Endothelial cell of umbilical vein (primary cell): ENCODE data around the gene VIM. TPM values are rescaled to one million over a fixed set of nuclear protein-coding genes. Genes with fewer than 3 reads are reported as not detected.

Experiments
- BruUV-seq: library from RNA; stranded (reverse); fragments of 400-500 nt; replicated peaks from 2 replicates; lab custom pipeline; 2021; lab: Mats Ljungman, UMichigan
- CTCF ChIA-PET: fragments of 300-600, 350-600 bp; sonication (Branson Sonifier 250); formaldehyde crosslinking; loops from one replicate; lab custom pipeline; 2021; ENCODE audit warnings: antibody characterized with exemption, inconsistent platforms; lab: Charles Lee
- POLR2A ChIA-PET: fragments of 300-600, 350-600 bp; sonication (Branson Sonifier 250); formaldehyde crosslinking; loops from one replicate; lab custom pipeline; 2021; ENCODE audit warnings: antibody characterized with exemption, inconsistent platforms; lab: Charles Lee
- DNase-seq: peaks from one replicate; pipeline ENCODE4 v3.0.0-alpha.2; 2011; ENCODE audit warnings: low read depth, low spot score
- FAIRE-seq: peaks from 2 replicates; lab custom pipeline; 2011; peaks lifted over from hg19 to GRCh38; lab: Jason Lieb, UNC
- H2AFZ ChIP-seq: 2 replicates; pipeline ENCODE4 v1.6.0; 2012; ENCODE audit warnings: low read depth, low read length, control low read depth, inconsistent platforms
- H3K27ac ChIP-seq: 2 replicates; pipeline ENCODE4 v1.5.1; 2011; ENCODE audit warnings: low read depth, mild to moderate bottlenecking, control low read depth, low read length, moderate library complexity; ENCODE audit not compliant: insufficient read depth
- H3K27me3 ChIP-seq, 2 experiments: 2 replicates each; pipeline versions ENCODE4 v1.6.0 to v1.6.1; 2011; ENCODE audit warnings: low read length in 2 of 2, mixed read lengths in 1 of 2; ENCODE audit not compliant: control insufficient read depth in 2 of 2, insufficient read depth in 2 of 2
- H3K36me3 ChIP-seq, 2 experiments: 2 replicates in 1 of 2; 3 replicates in 1 of 2; pipeline ENCODE4 v1.5.1; 2011; ENCODE audit warnings: low read length in 2 of 2, mild to moderate bottlenecking in 1 of 2, moderate library complexity in 1 of 2; ENCODE audit not compliant: control insufficient read depth in 2 of 2, insufficient read depth in 2 of 2; ENCODE audit errors: extremely low read depth in 1 of 2
- H3K4me1 ChIP-seq: 3 replicates; pipeline ENCODE4 v1.5.1; 2011; ENCODE audit warnings: mild to moderate bottlenecking, low read length; ENCODE audit not compliant: control insufficient read depth, insufficient read depth; ENCODE audit errors: extremely low read depth
- H3K4me2 ChIP-seq: 2 replicates; pipeline ENCODE4 v1.6.1; 2011; ENCODE audit warnings: low read length, control low read depth, mixed read lengths; ENCODE audit not compliant: insufficient read depth
- H3K4me3 ChIP-seq, 3 experiments: fragments of 200-600 bp in 1 of 3; sonication (generic), shearing (Covaris generic) in 1 of 3; replicated peaks in 1 of 3; 2 replicates each; pipeline ENCODE4 v1.5.1; 2011 to 2016; ENCODE audit warnings: control low read depth in 3 of 3, low read length in 3 of 3, mild to moderate bottlenecking in 2 of 3, inconsistent platforms in 1 of 3, low read depth in 1 of 3, moderate library complexity in 1 of 3; ENCODE audit not compliant: insufficient read depth in 1 of 3
- H3K79me2 ChIP-seq: 2 replicates; pipeline ENCODE4 v1.6.0; 2012; ENCODE audit warnings: low read length, inconsistent platforms; ENCODE audit not compliant: control insufficient read depth, insufficient read depth
- H3K9ac ChIP-seq: replicated peaks from 2 replicates; pipeline ENCODE3; 2011; ENCODE audit warnings: low read length, control low read depth; ENCODE audit not compliant: insufficient read depth; ENCODE audit errors: extremely low read depth
- H3K9me1 ChIP-seq: replicated peaks from 3 replicates; pipeline ENCODE4 v1.6.0; 2011; ENCODE audit warnings: mild to moderate bottlenecking, low read length; ENCODE audit not compliant: control insufficient read depth, insufficient read depth; ENCODE audit errors: extremely low read depth
- H3K9me3 ChIP-seq: replicated peaks from 2 replicates; pipeline ENCODE4 v1.5.1; 2012; ENCODE audit warnings: low read length, inconsistent platforms; ENCODE audit not compliant: control insufficient read depth, insufficient read depth
- H4K20me1 ChIP-seq: replicated peaks from 2 replicates; pipeline ENCODE3; 2011; ENCODE audit warnings: mild to moderate bottlenecking, low read length; ENCODE audit not compliant: control insufficient read depth, insufficient read depth; ENCODE audit errors: extremely low read depth
- CTCF ChIP-seq, 2 donors: IDR thresholded peaks; 1 replicate in 1 of 2; 2 replicates in 1 of 2; pipeline ENCODE4 v1.5.1; 2011; ENCODE audit warnings: low read length in 2 of 2, mild to moderate bottlenecking in 2 of 2, moderate library complexity in 2 of 2, control low read depth in 1 of 2, inconsistent platforms in 1 of 2, low read depth in 1 of 2; ENCODE audit not compliant: insufficient read depth in 1 of 2; ENCODE audit errors: extremely low read depth in 1 of 2
- EZH2 ChIP-seq: IDR thresholded peaks from 2 replicates; pipeline ENCODE4 v1.6.1; 2012; ENCODE audit warnings: borderline replicate concordance, low read depth, mild to moderate bottlenecking, moderate library complexity, low read length, inconsistent platforms; ENCODE audit not compliant: severe bottlenecking
- FOS ChIP-seq: IDR thresholded peaks from 2 replicates; pipeline ENCODE4 v1.6.1; 2011; ENCODE audit warnings: mild to moderate bottlenecking, low read length, moderate library complexity, borderline replicate concordance; ENCODE audit not compliant: insufficient read depth
- JUN ChIP-seq: IDR thresholded peaks from 2 replicates; pipeline ENCODE4 v1.6.1; 2011; ENCODE audit warnings: borderline replicate concordance, low read depth; ENCODE audit not compliant: insufficient read length, insufficient read depth
- POLR2AphosphoS5 ChIP-seq: IDR thresholded peaks from 2 replicates; pipeline ENCODE4 v1.6.1; 2012; ENCODE audit warnings: low read depth, mild to moderate bottlenecking, control low read depth, low read length, moderate library complexity; ENCODE audit not compliant: insufficient read depth
- dilution Hi-C: fragments of 300-500 bp; cut with MboI; formaldehyde crosslinking; loops from one replicate; pipeline ENCODE4 v1.15.0; 2019; ENCODE audit warnings: low sequenced_read_pairs; ENCODE audit not compliant: extremely low pct_ligation_motif_present
- intact Hi-C: fragments of 100-400 bp; cut with micrococcal nuclease; formaldehyde crosslinking; loops from one replicate; pipeline ENCODE4 v1.10.0; 2022
- polyA plus RNA-seq, 4 experiments: library from polyadenylated mRNA; depleted of rRNA in 3 of 4; stranded (reverse) in 3 of 4; unstranded in 1 of 4; fragments of >200 nt; gene quantifications; 2 replicates each; pipeline versions ENCODE4 v1.2.1 to v1.2.3, GENCODE V29; 2011 to 2012; ENCODE audit warnings: missing spikeins in 1 of 4
- total RNA-seq: library from RNA; stranded (reverse); gene quantifications from 2 replicates; pipeline ENCODE4 v1.2.3, GENCODE V29; 2021

The VIM gene
- total and polyA plus RNA-seq, 2 donors (not counting 3 experiments of a cell fraction or from before 2014, with no cell fraction given) = 5,699 to 5,781 TPM

GRCh38 chr10:17248964-17249363 lies 20.9 kb downstream of the VIM start:
- DNase-seq (no peak), FAIRE-seq (no peak)
- POLR2A ChIA-PET = no interaction called here
- Histone ChIP-seq H4K20me1 (no peaks in the 10 kb centered on the region), H3K27ac (no peak overlapping the region), H3K9me3 (no peaks in the 10 kb centered on the region), H3K79me2 (no peaks in the 10 kb centered on the region), H3K27me3 (no peaks in the 10 kb centered on the region), H3K4me3 (no peak overlapping the region), H3K9me1 (no peaks in the 10 kb centered on the region), H3K4me1 (no peaks in the 10 kb centered on the region), H3K9ac (no peak overlapping the region), H3K4me2 (no peak overlapping the region), H2AFZ (no peak overlapping the region), H3K36me3 (no peaks in the 10 kb centered on the region)
- dilution Hi-C loops (no loop called here), intact Hi-C loops (loop anchor here (2.0 kb wide), 1 partner anchor 358 kb away; no protein-coding TSS in a partner anchor)
- no TSS peak for BruUV-seq
- CTCF ChIA-PET = no interaction called here
- no peak for TF ChIP-seq JUN

DNA sequence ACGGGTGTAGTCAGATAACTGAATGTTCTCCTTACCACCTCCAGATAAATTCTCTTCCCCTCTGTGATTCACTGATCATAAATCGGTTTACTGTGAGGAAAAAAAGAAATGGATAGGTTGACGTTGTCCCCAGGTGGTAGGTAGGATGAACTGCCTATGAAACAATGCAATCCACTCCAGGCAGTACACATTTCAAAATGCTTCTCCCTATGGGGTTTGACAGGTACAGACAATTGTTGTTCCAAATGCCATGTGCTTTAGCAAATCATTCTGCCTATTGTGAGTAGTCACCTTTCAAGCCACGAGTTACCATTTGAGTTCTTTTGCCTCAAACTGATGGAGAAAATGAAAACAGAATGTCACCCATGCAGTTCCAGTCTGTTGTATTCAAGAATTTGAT lies 21.8 kb downstream of the VIM start:
- no TSS peak for BruUV-seq
- DNase-seq (peak; percentile 50), FAIRE-seq (peak; percentile 64)
- ChIA-PET CTCF (interaction anchor here (1.0 kb wide), 1 partner anchor 9 kb away, joined by 3 read pairs; no protein-coding TSS in a partner anchor), POLR2A (no interaction called here)
- H3K4me3 ChIP-seq = no peak overlapping the region
- no peaks in the 10 kb centered on the region for H4K20me1 ChIP-seq
- no peak overlapping the region for H3K27ac ChIP-seq
- no peaks in the 10 kb centered on the region for H3K36me3 ChIP-seq
- intact Hi-C loops = loop anchor here (1.0 to 10.0 kb wide), 3 partner anchors 359 to 1345 kb away; no protein-coding TSS in a partner anchor
- dilution Hi-C loops = no loop called here
- no peak overlapping the region for H3K9ac ChIP-seq
- no peak overlapping the region for H3K4me2 ChIP-seq
- no peaks in the 10 kb centered on the region for H3K27me3 ChIP-seq
- no peaks in the 10 kb centered on the region for H3K9me3 ChIP-seq
- no peaks in the 10 kb centered on the region for H3K79me2 ChIP-seq
- no peaks in the 10 kb centered on the region for H3K9me1 ChIP-seq
- no peak for TF ChIP-seq FOS
- TF ChIP-seq EZH2 = no peak
- peak; percentile 45 to 53 for TF ChIP-seq CTCF (IDR thresholded peaks at IDR 0.05; ENCODE audit: extremely low read depth in 1 of 2, insufficient read depth in 1 of 2, low read depth in 1 of 2, low read length in 2 of 2)
- no peak for TF ChIP-seq POLR2AphosphoS5
- TF ChIP-seq JUN = no peak
- no peaks in the 10 kb centered on the region for H3K4me1 ChIP-seq
- H2AFZ ChIP-seq = no peak overlapping the region
